ENCODE measurements around the gene F10.

DNA sequence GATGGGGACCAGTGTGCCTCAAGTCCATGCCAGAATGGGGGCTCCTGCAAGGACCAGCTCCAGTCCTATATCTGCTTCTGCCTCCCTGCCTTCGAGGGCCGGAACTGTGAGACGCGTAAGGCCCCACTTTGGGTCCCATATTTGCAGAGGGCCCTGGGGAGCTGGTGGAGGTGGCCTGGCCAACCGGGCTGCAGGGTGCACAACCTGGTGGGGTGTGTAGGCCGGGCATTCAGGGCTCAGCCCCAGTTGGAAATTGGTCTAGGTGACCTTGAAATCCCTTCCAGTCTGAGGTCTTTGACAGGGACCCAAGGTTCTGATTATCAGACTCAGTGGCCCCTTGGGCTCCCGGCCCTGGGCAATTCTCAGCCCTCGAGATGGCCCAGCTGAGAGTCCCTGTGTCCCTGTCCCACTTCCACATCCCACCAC is 8.7 kb upstream of the F10 start:
- no peak for TF ChIP-seq RAD21 (conservative IDR thresholded peaks at IDR 0.05)
- TF ChIP-seq, protein P1, sequence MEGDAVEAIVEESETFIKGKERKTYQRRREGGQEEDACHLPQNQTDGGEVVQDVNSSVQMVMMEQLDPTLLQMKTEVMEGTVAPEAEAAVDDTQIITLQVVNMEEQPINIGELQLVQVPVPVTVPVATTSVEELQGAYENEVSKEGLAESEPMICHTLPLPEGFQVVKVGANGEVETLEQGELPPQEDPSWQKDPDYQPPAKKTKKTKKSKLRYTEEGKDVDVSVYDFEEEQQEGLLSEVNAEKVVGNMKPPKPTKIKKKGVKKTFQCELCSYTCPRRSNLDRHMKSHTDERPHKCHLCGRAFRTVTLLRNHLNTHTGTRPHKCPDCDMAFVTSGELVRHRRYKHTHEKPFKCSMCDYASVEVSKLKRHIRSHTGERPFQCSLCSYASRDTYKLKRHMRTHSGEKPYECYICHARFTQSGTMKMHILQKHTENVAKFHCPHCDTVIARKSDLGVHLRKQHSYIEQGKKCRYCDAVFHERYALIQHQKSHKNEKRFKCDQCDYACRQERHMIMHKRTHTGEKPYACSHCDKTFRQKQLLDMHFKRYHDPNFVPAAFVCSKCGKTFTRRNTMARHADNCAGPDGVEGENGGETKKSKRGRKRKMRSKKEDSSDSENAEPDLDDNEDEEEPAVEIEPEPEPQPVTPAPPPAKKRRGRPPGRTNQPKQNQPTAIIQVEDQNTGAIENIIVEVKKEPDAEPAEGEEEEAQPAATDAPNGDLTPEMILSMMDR (IDR thresholded peaks at IDR 0.05; ENCODE audit: poor library complexity, severe bottlenecking): no peak
- no peak for TF ChIP-seq EP300 (conservative IDR thresholded peaks at IDR 0.05; ENCODE audit: poor library complexity, severe bottlenecking)
- TF ChIP-seq EZH2 (IDR thresholded peaks at IDR 0.05; ENCODE audit: borderline replicate concordance, insufficient read depth, low read length, poor library complexity, severe bottlenecking): no peak
- TF ChIP-seq POLR2AphosphoS5 (IDR thresholded peaks at IDR 0.05): no peak
- TF ChIP-seq, protein P2, sequence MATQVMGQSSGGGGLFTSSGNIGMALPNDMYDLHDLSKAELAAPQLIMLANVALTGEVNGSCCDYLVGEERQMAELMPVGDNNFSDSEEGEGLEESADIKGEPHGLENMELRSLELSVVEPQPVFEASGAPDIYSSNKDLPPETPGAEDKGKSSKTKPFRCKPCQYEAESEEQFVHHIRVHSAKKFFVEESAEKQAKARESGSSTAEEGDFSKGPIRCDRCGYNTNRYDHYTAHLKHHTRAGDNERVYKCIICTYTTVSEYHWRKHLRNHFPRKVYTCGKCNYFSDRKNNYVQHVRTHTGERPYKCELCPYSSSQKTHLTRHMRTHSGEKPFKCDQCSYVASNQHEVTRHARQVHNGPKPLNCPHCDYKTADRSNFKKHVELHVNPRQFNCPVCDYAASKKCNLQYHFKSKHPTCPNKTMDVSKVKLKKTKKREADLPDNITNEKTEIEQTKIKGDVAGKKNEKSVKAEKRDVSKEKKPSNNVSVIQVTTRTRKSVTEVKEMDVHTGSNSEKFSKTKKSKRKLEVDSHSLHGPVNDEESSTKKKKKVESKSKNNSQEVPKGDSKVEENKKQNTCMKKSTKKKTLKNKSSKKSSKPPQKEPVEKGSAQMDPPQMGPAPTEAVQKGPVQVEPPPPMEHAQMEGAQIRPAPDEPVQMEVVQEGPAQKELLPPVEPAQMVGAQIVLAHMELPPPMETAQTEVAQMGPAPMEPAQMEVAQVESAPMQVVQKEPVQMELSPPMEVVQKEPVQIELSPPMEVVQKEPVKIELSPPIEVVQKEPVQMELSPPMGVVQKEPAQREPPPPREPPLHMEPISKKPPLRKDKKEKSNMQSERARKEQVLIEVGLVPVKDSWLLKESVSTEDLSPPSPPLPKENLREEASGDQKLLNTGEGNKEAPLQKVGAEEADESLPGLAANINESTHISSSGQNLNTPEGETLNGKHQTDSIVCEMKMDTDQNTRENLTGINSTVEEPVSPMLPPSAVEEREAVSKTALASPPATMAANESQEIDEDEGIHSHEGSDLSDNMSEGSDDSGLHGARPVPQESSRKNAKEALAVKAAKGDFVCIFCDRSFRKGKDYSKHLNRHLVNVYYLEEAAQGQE (IDR thresholded peaks at IDR 0.05; ENCODE audit: borderline replicate concordance): no peak
- no peak for TF ChIP-seq MXI1 (conservative IDR thresholded peaks at IDR 0.05; ENCODE audit: poor library complexity, severe bottlenecking)
- TF ChIP-seq TAF1 (IDR thresholded peaks at IDR 0.05; ENCODE audit: low read depth): no peak

Measured in neural cell (in vitro differentiated cells).